Measurements from ENCODE around the gene GOLGA6L10.
"Not testable (repeated sequence)": the region's sequence is repeated elsewhere in the genome, so short reads cannot be mapped to it uniquely, and the experiment has no call there.

DNA sequence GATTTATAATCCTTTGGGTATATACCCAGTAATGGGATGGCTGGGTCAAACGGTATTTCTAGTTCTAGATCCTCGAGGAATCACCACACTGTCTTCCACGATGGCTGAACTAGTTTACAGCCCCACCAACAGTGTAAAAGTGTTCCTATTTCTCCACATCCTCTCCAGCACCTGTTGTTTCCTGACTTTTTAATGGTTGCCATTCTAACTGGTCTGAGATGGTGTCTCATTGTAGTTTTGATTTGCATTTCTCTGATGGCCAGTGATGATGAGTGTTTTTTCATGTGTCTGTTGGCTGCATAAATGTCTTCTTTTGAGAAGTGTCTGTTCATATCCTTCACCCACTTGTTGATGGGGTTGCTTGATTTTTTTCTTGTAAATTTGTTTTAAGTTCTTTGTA is 40.9 kb upstream of the GOLGA6L10 start:
- not testable (repeated sequence) for TF ChIP-seq CTCF (IDR thresholded peaks at IDR 0.05; ENCODE audit: low read depth, low read length, missing input control); RAD21 (IDR thresholded peaks at IDR 0.05); NR2F2 (IDR thresholded peaks at IDR 0.05); EGR1 (IDR thresholded peaks at IDR 0.05; ENCODE audit: low read depth in 2 of 2)
